GM21390 (cell line): ENCODE measurements around the gene VPREB3.
A peak's percentile ranks its signal among the peaks of the same experiment; 100 is the strongest.

ENCODE experiments used
- ATAC-seq: cut with Tn5 transposase; IDR thresholded peaks from one replicate; pipeline ENCODE4 v1.9.1; 2021; ENCODE audit not compliant: unreplicated experiment

Gene VPREB3

DNA sequence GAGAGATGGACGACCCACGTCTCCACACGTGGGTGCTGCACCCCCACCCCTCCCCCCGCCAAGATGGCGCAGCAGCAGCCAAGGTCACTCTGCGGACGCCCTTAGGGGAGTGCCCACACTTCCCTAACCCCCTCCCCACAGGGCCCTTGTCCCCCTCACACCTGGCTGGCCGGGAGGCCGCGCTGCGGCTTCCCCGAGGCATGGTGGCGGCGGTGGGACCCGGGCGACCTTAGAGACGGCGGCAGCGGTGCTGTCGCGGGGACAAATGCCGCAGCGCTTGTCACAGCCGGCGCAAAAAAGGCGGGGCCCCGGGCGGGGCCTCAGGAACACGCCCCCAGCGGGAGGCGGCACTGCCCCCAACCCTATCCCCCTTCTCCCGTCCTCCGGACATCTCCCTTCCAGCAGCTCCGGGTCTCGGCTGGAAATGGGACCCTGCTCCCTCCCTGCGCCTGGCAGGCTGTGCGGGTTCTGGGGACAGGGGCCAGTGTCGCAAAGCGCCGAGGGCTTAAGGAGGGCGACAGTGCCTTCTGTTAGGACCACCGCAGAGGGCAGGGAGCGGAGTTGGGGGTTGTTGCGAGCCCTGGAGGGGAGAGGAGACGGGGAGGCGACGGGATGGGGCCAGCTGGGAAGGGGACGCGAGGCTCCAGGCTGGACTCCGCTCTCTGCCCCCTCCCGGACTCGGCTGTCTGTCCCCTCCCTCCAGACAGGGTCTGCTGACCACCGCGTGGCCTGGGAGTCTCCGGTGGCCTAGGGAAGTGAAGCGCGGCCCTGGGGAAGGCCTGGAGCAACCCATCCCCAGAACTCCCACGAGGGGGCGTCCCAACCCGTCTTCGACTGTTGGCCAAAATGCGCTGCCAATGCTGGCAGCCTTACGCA is 13.7 kb upstream of the VPREB3 start, which contains the start of gene CHCHD10:
CHCHD10 (minus strand) TSS at position 300 of the 876 bp plus-strand sequence; CDS start at position 202, 98 bp downstream.
- ATAC-seq = no peak

DNA sequence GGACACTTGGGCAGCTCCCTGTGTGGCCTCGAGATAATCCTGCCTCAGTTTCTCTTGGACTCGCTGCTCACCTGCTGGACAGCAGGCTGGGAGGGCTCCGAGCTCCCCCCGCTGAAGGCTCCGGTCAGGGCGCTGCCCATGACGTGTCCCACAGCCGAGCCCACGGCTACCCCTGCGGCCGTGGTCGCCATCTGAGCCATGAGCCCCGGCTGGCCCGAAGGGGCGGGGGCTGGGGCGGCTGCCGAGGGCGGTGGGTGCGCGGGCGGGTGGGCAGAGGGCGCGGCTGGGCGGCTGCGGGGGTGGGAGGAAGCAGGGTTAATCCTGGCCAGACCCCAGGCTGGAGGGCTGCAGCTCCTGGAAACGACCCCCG is 13.1 kb upstream of the VPREB3 start:
- ATAC-seq = no peak

DNA sequence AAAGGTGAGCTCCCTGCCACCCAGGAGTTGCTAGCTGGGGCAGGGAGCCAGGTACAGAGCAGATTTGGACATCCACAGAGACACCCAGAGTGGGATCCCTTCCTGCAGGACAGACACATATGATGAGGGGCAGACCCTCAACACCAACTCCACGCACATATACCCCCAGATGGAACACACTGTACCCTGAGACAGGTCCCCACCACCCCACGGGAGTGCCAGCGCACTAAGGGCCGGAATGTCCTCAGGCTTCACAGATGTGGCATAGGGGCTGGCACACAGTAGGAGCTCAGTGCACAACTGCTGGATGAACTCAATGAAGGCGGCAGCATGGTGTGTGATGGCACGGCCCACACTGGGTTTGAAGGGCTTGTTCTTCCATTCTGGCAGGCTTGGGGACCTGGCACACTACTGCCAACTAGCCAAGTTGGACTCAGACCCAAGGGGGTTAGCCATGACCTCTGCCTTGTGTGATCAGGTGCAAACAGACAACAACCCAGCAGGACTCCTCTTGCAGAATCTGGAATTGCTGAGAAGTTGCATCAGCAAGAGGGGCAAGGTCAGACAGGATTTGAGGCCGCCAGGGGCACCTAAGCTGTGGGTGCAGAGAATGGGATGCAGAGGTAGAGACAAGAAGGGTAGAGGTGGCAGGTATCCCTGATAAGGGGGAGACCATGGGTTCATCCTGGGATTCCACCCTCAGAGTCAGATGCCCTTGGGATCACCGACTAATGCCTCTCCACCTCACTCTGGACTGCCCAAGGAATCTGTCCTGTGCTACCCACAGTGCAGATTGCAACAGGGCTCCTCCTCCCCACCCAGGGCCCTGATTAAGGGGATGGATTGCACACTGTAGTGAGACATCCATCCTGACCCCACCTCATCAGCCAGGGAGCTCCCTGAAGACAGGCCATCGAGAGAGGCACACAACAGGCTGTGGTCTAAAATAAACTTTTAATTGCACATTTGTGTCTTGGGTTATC is 11.0 kb upstream of the VPREB3 start:
- no peak for ATAC-seq

DNA sequence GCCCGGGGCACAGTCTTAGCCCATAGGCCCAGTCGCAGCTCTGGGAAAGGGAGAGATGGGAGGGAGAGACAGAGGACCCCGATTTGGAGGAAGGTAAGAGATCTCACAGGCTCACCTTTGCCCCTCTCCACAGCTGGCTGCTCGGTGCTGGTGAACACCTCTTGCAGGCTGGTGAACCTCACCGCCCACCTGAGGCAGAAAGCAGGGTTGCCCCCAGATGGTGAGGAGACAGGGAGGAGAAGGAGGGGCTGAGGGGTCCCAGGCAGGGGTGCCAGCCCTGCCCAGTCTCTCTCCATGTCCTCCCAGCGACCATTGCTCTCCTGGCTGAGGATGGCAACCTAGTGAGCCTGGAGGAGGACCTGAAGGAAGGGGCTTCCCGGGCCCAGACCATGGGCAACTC is 9.7 kb upstream of the VPREB3 start:
- ATAC-seq = no peak

DNA sequence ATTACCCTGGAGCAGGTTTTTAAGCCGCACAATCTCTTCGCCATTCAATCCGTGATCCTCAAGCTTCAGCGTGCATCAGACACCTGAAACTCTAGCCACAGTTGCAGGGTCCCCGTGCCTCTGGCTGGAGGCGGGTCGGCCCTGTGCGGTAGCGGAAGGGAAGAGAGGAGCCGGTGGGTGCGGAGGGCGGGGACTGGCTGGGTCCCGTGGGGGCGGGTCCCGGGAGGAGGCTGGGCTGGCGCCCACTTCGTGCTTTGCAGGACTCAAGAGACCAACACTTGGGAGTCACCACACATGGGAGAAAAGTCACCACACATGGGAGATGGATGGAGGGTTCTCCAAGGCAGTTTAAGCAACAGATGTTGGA is 9.3 kb upstream of the VPREB3 start:
- no peak for ATAC-seq

DNA sequence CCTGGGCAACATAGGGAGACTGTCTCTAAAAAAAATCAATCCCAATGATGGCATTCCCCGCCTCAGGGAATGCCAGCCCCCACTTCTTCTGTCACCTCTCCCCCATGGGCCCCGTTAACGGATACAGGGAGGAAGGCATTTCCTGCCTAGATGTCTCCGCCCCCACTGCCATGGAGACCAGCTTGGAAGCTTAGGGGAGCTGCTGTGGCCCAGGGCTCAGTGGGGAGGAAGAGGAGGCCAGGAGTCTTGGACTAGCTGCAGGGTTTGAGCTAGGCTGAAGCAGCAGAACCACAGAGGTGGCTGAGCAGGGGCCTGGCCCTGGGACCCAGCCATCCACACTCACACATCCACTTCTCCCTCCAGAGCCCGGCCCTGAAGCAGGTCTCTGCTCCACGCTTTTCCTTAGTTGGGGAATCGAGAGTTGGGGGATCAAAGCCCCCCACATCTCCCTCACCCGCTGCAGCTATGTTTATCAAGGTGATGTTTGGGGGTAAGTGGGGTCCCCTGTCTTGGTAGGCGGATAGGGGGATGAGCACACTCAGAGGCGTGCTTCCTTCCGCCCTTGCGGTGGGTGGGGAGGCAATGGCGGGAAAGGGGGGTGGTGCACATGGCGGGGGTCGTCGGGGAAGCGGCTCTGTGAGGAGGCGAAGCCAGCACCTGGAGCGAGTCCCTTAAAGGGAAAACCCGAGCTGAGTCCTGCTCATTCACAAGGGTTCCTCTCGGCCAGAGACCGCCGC is 8.8 kb upstream of the VPREB3 start, which contains the start of gene C22orf15:
C22orf15 (plus strand) TSS at position 149 of the 737 bp plus-strand sequence; CDS start at position 466, 317 bp downstream.
- ATAC-seq = no peak

DNA sequence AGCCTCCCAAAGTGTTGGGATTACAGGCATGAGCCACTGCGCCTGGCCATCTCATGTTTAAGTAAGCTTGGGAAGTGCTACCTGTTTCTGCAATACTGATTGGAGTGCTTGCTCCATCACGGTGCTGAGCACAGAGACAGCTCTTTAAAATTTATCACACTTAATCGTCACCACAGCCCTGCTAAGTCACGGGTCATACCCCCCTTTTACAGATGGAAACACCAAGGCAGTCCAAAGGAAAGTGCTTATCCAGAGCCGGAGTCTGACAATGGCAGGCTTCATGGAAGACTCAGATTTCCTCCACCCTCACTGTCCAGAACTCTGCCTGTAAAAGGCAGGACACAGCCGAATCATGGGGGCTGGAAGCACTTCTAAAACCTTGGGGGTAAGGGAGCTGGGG is 5.8 kb upstream of the VPREB3 start:
- no peak for ATAC-seq

DNA sequence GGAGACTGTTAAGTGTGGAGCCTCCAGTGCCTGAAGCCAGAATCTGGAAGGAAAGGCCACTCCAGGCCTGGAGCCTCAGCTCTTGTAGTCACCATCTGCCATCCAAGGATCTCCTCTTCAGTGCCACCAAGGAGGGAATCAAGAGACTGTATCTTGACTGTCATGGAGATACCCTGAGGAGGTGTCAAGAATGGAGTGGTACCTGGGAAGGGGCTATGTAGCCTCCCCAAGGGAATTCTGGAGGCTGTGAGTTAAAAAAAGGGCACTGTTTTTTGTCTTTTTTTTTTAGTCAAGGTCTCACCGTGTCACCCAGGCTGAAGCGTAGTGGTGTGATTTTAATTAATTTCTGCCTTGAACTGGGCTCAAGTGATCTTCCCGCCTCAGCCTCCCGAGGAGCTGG is 5.3 kb upstream of the VPREB3 start:
- ATAC-seq = no peak

DNA sequence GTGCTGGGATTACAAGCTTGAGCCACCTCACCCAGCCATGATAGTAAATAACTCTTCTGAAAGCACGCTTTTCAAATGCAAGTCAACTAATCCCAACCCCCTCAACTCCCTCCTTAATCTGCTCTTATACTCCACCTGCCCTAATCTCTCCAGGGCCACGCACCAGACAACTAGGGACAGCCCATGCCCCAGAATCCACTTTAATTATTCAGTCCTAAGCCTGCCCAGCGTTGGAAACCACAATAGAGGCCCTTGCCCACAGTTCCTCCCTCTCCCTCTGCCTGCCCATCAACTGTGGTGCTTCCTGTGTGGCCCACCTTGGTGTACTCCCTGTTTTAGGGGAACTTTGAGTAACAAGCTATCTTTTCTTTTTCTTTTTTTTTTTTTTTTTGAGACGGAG is 2.7 kb upstream of the VPREB3 start:
- no peak for ATAC-seq

DNA sequence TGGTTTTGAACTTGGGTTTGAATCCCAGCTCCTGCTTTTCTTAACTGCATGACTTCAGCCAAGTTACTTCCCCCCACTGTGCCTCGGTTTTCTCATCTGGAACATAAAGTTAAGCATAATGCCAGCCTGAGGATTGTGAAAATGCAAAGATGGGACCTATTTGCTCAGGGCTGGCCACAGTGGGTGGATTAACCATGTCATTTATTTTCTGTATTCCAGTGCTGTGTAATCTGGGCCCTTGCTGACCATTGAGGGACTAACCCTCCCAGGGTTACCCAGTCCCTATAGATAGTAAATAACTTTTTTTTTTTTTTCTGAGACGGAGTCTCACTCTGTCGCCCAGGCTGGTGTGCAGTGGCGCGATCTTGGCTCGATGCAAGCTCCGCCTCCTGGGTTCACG is 1.5 kb upstream of the VPREB3 start:
- ATAC-seq = no peak

DNA sequence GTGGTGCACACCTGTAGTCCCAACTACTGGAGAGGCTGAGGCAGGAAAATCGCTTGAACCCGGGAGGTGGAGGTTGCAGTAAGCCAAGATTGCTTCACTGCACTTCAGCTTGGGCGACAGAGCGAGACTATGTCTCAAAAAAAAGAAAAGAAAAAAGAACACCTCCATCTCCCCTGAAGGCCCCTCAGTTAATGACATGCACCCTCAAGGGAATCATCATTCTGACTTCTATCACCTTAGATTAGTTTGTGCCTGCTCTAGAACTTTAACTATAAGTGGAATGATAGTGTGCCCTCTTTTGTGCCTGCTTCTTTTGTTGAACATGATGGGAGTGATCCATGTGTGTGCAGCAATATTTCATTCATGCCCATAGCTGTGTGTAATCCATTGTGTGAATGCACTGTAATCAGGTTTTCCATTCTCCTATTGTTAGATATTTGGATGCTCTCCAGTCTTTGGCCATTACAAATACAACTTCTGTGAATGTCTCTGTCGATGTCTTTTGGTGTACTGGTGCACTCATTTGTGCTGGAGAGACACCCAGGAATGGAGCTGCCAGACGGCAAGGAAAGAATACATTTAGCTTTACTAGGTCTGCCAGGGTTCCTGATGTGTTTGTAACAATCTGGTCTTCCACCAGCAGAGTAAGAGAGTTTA is 883 bp upstream of the VPREB3 start:
- ATAC-seq = no peak

DNA sequence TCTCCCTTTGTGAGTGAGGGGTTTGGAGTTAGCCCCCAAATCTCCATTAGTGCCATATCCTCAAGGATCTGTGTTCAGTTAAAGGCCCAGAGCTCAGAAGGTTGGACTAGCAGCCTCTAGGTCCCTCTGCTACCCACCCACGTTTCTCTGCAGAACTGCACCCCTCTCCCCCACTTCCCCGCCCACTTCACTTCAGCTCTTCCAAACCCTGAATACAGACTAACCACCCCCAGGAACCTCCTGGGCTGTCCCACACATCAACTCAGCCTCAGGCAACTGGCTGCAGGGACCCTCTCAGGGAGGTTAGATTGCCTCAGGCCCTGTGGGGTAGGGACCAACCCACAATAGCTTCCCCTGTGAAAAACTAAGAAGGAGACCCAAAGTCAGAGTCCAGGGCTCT is 840 bp downstream of the VPREB3 start:
- no peak for ATAC-seq

DNA sequence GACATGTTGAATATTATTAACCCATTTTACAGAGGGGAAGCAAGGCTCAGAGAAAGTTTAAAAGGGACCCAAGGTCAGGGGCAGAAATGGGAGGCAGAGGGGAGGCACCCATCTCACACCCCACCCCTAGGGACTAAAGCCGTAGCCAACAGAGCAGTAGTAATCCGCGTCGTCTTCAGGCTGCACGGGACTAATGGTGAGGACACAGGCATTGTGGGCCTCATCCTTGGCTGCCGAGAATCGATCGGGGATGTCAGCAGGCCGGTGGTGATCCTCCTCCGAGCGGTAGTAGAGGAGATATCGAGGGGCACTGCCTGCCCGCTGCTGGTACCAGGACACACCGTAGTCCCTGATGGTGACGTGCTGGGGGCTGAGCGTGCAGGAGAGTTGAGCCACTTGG is 1.5 kb downstream of the VPREB3 start:
- no peak for ATAC-seq

DNA sequence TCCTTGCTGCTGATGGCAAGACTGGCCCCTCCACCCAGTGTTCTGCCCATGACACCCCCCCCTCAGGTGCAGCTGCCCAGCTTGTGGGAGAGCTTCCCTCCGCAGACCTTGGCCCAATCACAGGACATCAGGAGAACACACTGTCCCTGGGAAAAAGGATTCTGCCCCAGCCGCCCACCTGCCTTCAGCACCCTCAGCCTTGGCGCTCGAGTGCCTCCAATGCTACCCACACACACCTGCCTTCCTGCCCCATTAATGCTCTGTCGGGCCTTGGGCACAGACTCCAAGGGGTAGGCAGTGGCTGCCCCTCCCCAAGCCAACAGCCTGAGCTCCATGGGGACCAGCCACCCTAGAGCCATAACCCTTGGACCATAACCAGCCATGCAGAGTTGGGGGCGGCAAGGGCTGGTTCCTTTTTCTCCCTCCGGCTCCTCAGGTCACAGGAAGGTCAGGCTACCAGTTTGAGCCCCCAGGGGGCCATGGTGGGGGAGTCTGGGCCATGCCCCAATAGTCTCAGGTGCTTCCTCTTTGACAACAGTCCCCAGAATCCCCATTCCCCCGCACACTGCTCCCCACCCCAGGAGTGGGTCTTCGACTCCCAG is 2.0 kb downstream of the VPREB3 start:
- no peak for ATAC-seq

DNA sequence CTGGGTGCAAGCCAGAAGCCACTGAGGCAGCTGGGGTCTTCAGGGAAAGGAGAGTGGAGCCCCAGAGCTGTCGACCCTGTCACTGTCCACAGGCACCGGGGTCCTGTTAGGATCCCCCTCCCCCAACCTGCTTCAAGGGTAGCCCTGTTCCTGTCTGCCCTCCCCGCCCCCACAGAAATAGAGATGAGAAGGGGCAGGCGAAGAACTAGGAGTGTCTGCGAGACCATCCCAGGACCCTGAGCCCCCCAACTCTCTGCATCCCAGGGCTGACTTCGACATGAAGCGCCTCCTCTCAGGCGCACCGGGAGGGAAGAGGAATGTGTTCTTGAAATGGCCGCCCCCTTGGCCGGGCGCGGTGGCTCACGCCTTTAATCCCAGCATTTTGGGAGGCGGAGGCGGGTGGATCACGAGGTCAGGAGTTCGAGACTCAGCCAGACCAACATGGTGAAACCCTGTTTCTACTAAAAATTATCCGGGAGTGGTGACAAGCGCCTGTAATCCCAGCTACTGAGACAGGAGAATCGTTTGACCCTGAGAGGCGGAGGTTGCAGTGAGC is 2.7 kb downstream of the VPREB3 start:
- peak; percentile 11 for ATAC-seq

DNA sequence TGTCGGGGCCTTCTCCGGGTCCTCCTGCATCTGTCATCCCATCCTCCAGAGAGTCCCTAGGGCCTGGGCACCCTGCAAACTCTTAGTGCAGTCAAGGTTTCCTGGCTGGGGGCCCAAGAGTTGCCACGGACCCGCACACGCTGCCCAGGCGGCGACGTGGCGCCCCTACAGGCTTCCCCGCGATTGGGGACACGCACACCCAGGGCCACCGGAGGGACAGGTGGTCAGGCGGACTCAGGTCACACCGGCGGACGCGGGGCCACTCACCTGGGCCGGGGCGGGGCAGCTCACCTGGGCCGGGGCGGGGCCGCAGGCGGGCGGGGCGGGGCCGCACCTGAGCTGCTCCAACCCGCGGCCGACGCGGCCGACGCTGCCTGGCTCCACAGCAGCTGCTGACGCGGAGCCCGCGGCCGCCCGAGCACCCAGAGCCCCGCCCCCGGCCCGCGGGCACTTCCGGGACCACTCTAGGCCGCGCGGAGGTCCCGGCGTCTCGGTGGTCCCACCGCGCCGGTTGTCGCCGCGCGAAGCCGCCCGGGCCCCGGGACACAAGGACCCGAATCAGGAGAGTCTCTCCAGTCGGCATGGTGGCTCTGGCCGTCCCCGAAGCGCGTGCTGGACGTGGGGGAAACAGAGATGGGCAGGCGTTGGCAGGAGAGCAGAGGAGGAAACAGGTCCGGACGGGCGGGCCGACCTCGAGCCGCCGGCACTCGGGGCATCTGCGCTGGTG is 3.3 kb downstream of the VPREB3 start, which contains the start of gene ZNF70:
ZNF70 (minus strand) TSS at position 399 of the 727 bp plus-strand sequence. CDS start 5,972 bp downstream, outside the sequence.
- peak; percentile 68 for ATAC-seq

DNA sequence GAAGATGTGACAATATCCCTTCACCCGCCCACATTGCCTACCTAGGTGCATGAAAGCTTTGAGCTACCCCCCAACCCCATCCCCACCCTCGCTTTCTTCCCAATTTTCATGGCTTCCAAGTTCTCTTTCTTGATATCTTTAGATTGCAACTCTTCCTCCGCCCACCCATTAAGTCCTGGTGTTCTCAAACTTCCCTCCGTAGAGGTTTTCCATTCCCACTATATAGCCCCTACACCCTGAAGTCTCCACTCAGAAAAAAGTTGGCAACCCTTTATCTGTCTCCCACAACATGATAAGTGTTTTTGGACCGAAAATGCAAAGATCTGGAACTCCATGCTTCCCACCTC is 3.9 kb downstream of the VPREB3 start:
- ATAC-seq = no peak

DNA sequence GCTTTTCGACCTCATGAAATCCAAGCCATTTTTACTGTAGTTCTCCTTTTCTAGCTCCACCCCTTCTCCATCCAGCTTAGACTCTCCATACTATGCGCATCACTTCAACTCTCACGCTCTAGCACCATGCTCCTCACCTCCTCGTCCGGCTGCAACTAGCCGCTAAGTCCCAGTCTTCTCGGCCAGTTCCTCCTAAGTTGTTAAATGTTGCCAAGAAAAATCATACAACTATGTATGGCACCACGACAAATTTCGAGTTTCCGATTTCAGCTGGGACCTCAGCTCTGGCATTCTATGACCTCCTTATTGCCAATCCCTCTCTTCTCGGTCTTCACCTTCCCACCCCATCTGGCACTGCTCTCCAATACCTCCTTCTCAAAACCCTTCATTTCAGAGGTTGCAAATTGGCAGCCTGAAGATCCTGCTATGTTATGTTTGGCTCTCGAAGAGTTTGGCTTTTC is 4.4 kb downstream of the VPREB3 start:
- ATAC-seq = no peak

DNA sequence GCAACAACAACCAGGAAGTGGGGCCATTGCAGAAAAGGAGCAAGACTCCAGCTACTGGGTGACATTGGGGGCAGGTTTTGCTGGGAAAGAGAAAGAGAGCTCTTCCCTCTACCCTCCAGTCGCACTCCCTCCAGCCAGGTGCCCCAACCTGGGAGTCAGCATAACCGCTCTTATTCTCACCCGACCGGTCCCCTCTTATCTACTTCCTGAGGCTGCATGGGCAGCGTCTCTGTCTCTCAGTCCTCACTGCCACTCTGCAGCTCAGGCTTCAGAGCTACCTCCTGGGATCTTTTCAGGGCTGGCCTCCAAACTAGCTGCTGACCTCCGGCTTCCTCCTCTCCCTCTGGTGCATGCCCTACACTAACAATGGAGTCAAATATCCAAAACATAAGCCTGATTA is 8.4 kb downstream of the VPREB3 start:
- ATAC-seq = no peak
